Measurements from ENCODE around the gene ACSL3. TPM values are rescaled to one million over a fixed set of nuclear protein-coding genes. Genes with fewer than 3 reads are reported as not detected.

The ACSL3 gene
- total RNA-seq, 1 donor from 2014 or later = 144 TPM

DNA sequence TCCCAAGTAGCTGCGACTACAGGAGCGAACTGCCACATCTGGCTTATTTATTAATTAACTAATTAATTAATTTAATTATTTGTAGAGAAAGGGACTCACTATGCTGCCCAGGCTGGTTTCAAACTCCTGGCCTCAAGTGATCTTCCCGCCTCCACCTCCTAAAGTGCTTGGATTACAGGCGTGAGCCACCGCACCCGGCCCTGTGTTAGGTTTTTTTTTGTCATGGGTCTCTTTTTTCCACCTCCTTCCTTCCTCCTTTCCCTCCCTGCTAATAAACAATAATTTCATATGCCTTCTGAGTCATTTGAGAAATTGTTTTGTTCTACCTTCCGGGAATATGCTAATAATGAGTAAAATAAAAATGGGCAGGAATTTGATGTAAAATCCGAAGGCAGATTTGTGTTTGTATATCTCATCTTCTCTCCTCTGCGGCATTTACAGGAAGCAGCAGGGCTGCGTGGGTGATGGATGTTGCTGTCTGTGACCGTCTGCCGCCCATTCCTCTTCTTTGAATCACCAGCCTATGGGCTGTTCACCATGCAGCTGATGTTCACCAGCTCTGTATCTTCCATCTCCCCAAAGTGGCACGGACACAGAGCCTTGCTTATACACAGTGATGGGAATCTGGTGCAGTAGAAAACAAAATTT, 89.9 kb downstream of the ACSL3 start:
- H3K36me3 Mint-ChIP-seq (ENCODE audit: low read depth, unreplicated experiment) = no peaks in the 10 kb centered on the region
- Histone ChIP-seq H3K9me3 (ENCODE audit: insufficient read depth, low read depth, low read length) (no peaks in the 10 kb centered on the region), H3K36me3 (ENCODE audit: insufficient read depth, low read length) (no peaks in the 10 kb centered on the region), H3K79me2 (ENCODE audit: insufficient read depth, low read length) (no peaks in the 10 kb centered on the region), H3K27me3 (ENCODE audit: insufficient read depth, low read length) (no peaks in the 10 kb centered on the region), H3K4me2 (ENCODE audit: low read length) (peak overlapping the region; percentile 46), H4K20me1 (ENCODE audit: insufficient read depth, low read length) (no peaks in the 10 kb centered on the region), H3K27ac (ENCODE audit: low read depth, low read length) (no peak overlapping the region), H2AFZ (ENCODE audit: low read depth, low read length) (no peak overlapping the region), H3K4me1 (ENCODE audit: insufficient read depth, low read length) (peaks cover 5% of the 10 kb centered on the region), H3K9ac (ENCODE audit: low read length) (no peak overlapping the region), H3K4me3 (ENCODE audit: insufficient read depth, low read depth, low read length) (no peak overlapping the region)
- FAIRE-seq = peak; percentile 78
- no peaks in the 10 kb centered on the region for H3K27me3 Mint-ChIP-seq (ENCODE audit: low read depth, unreplicated experiment)
- peaks cover 31% of the 10 kb centered on the region for H3K4me1 Mint-ChIP-seq (ENCODE audit: low read depth, unreplicated experiment)
- no peaks in the 10 kb centered on the region for H3K9me3 Mint-ChIP-seq (ENCODE audit: unreplicated experiment)
- peak overlapping the region; percentile 91 for H3K27ac Mint-ChIP-seq (ENCODE audit: unreplicated experiment)
- TF ChIP-seq EZH2 (IDR thresholded peaks at IDR 0.05; ENCODE audit: insufficient read depth, low read length) = no peak
- TF ChIP-seq, protein P1, sequence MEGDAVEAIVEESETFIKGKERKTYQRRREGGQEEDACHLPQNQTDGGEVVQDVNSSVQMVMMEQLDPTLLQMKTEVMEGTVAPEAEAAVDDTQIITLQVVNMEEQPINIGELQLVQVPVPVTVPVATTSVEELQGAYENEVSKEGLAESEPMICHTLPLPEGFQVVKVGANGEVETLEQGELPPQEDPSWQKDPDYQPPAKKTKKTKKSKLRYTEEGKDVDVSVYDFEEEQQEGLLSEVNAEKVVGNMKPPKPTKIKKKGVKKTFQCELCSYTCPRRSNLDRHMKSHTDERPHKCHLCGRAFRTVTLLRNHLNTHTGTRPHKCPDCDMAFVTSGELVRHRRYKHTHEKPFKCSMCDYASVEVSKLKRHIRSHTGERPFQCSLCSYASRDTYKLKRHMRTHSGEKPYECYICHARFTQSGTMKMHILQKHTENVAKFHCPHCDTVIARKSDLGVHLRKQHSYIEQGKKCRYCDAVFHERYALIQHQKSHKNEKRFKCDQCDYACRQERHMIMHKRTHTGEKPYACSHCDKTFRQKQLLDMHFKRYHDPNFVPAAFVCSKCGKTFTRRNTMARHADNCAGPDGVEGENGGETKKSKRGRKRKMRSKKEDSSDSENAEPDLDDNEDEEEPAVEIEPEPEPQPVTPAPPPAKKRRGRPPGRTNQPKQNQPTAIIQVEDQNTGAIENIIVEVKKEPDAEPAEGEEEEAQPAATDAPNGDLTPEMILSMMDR (IDR thresholded peaks at IDR 0.05; ENCODE audit: insufficient read depth, low read depth, low read length) = no peak
- H3K4me3 Mint-ChIP-seq (ENCODE audit: unreplicated experiment) = no peak overlapping the region
- peak; percentile 90 for DNase-seq (ENCODE audit: low read depth)

DNA sequence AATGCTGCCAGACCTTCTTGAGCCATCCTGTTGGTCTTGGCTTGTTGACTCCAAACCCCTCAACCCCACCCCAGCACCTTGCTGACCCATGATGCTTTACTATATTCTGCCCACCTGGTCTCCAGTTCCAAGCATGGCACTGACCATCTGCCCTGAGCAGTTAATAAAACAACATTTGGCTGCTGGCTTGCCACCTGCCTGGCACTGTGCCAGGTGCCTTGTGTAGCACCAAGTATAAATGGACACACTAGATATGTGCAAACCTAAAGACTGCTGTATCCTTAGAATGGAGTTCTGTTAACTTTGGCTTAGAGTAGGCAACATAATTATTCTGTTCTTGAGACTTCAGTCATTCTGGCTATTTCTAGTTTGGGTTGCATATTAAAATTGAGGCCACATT, 91.4 kb downstream of the ACSL3 start:
- Histone ChIP-seq H3K9ac (ENCODE audit: low read length) (no peak overlapping the region), H3K4me3 (ENCODE audit: insufficient read depth, low read depth, low read length) (no peak overlapping the region), H3K4me1 (ENCODE audit: insufficient read depth, low read length) (peaks cover 5% of the 10 kb centered on the region), H3K36me3 (ENCODE audit: insufficient read depth, low read length) (no peaks in the 10 kb centered on the region), H3K79me2 (ENCODE audit: insufficient read depth, low read length) (no peaks in the 10 kb centered on the region), H3K9me3 (ENCODE audit: insufficient read depth, low read depth, low read length) (no peaks in the 10 kb centered on the region), H4K20me1 (ENCODE audit: insufficient read depth, low read length) (no peaks in the 10 kb centered on the region), H3K4me2 (ENCODE audit: low read length) (no peak overlapping the region), H3K27ac (ENCODE audit: low read depth, low read length) (no peak overlapping the region), H2AFZ (ENCODE audit: low read depth, low read length) (no peak overlapping the region), H3K27me3 (ENCODE audit: insufficient read depth, low read length) (no peaks in the 10 kb centered on the region)
- peaks cover 3% of the 10 kb centered on the region for H3K9me3 Mint-ChIP-seq (ENCODE audit: unreplicated experiment)
- H3K27me3 Mint-ChIP-seq (ENCODE audit: low read depth, unreplicated experiment) = no peaks in the 10 kb centered on the region
- H3K4me3 Mint-ChIP-seq (ENCODE audit: unreplicated experiment) = no peak overlapping the region
- H3K4me1 Mint-ChIP-seq (ENCODE audit: low read depth, unreplicated experiment) = peaks cover 18% of the 10 kb centered on the region
- TF ChIP-seq EZH2 (IDR thresholded peaks at IDR 0.05; ENCODE audit: insufficient read depth, low read length) = no peak
- TF ChIP-seq, protein P1 (IDR thresholded peaks at IDR 0.05; ENCODE audit: insufficient read depth, low read depth, low read length) = no peak
- H3K27ac Mint-ChIP-seq (ENCODE audit: unreplicated experiment) = no peak overlapping the region
- DNase-seq (ENCODE audit: low read depth) (no peak), FAIRE-seq (no peak)
- H3K36me3 Mint-ChIP-seq (ENCODE audit: low read depth, unreplicated experiment) = peaks cover 2% of the 10 kb centered on the region

DNA sequence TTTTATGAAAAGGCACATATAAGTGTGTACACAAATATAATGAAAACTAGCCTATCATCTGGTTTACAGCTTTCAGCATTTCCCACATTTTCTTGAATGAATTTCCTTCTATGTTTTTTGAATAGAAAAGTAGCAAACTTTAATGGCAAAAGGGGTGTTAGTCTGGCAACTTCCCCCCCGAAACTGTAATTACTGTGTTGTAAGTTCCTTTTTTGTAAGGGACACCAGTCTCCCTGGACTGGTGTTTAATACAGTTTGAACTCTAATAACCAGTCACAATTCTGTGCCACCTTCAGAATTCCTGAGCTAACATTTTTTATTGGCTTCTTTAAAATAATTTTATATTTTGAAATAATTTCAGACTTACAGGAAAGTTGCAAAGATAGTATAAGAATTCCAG, 94.2 kb downstream of the ACSL3 start:
- no peak overlapping the region for H3K4me3 ChIP-seq (ENCODE audit: insufficient read depth, low read depth, low read length)
- H3K27ac Mint-ChIP-seq (ENCODE audit: unreplicated experiment) = no peak overlapping the region
- peaks cover 23% of the 10 kb centered on the region for H3K4me1 Mint-ChIP-seq (ENCODE audit: low read depth, unreplicated experiment)
- no peak for TF ChIP-seq EZH2 (IDR thresholded peaks at IDR 0.05; ENCODE audit: insufficient read depth, low read length)
- TF ChIP-seq, protein P1 (IDR thresholded peaks at IDR 0.05; ENCODE audit: insufficient read depth, low read depth, low read length) = no peak
- peaks cover 15% of the 10 kb centered on the region for H3K4me1 ChIP-seq (ENCODE audit: insufficient read depth, low read length)
- H3K27me3 ChIP-seq (ENCODE audit: insufficient read depth, low read length) = no peaks in the 10 kb centered on the region
- H3K36me3 ChIP-seq (ENCODE audit: insufficient read depth, low read length) = no peaks in the 10 kb centered on the region
- no peak overlapping the region for H3K4me3 Mint-ChIP-seq (ENCODE audit: unreplicated experiment)
- H3K27me3 Mint-ChIP-seq (ENCODE audit: low read depth, unreplicated experiment) = no peaks in the 10 kb centered on the region
- H4K20me1 ChIP-seq (ENCODE audit: insufficient read depth, low read length) = no peaks in the 10 kb centered on the region
- H3K9ac ChIP-seq (ENCODE audit: low read length) = no peak overlapping the region
- H3K27ac ChIP-seq (ENCODE audit: low read depth, low read length) = no peak overlapping the region
- H3K9me3 ChIP-seq (ENCODE audit: insufficient read depth, low read depth, low read length) = no peaks in the 10 kb centered on the region
- no peak overlapping the region for H2AFZ ChIP-seq (ENCODE audit: low read depth, low read length)
- H3K36me3 Mint-ChIP-seq (ENCODE audit: low read depth, unreplicated experiment) = peaks cover 2% of the 10 kb centered on the region
- no peaks in the 10 kb centered on the region for H3K79me2 ChIP-seq (ENCODE audit: insufficient read depth, low read length)
- H3K9me3 Mint-ChIP-seq (ENCODE audit: unreplicated experiment) = peaks cover 3% of the 10 kb centered on the region
- FAIRE-seq = no peak
- H3K4me2 ChIP-seq (ENCODE audit: low read length) = no peak overlapping the region
- DNase-seq (ENCODE audit: low read depth) = no peak

Data from astrocyte (in vitro differentiated cells and primary cell).